OCI-LY1 (cell line): ENCODE results near the gene TCAIM.

Experiments used
- CTCF ChIP-seq: fragments of 200-600 bp; sonication (generic), shearing (Covaris generic); IDR thresholded peaks from 2 replicates; pipeline ENCODE4 v1.5.1; 2017; ENCODE audit warnings: mild to moderate bottlenecking, antibody characterized with exemption, low read length, moderate library complexity, mixed read lengths
- EZH2 ChIP-seq: fragments of 200-600 bp; sonication (generic), shearing (Covaris generic); IDR thresholded peaks from 2 replicates; pipeline ENCODE4 v1.8.0; 2017; ENCODE audit warnings: borderline replicate concordance, mixed run types, mild to moderate bottlenecking, antibody characterized with exemption, low read length, moderate library complexity, mixed read lengths

- TF ChIP-seq CTCF (no peak), EZH2 (no peak)
Measured at GRCh38 chr3:44359146-44359751, 20.7 kb downstream of the TCAIM start.
